Suppressor macrophage treated with lipopolysaccharide for 1 hour (primary cell): ENCODE data around the gene LNPEP.
A peak's percentile ranks its signal among the peaks of the same experiment; 100 is the strongest.
"Not testable (repeated sequence)": the region's sequence is repeated elsewhere in the genome, so short reads cannot be mapped to it uniquely, and the experiment has no call there.

Experiments used
- DNase-seq, 3 donors: peaks; one replicate each; pipeline ENCODE4 v3.0.0-alpha.2; 2020 to 2022

LNPEP gene

GRCh38 chr5:96930589-96930988 lies 5.3 kb upstream of the LNPEP start:
- no peak for DNase-seq

- DNase-seq: not testable (repeated sequence)
Observed at GRCh38 chr5:96931037-96931436, 4.8 kb upstream of the LNPEP start.

- peak; percentile 82 to 92 (median 88) for DNase-seq
Observed at GRCh38 chr5:96931605-96932004, 4.3 kb upstream of the LNPEP start.

GRCh38 chr5:96932026-96932425 lies 3.9 kb upstream of the LNPEP start:
- DNase-seq: no peak

GRCh38 chr5:96933764-96934707 lies 1.8 kb upstream of the LNPEP start:
- peak; percentile 28 to 45 (median 38) for DNase-seq

- DNase-seq: peak; percentile 93 to 96 (median 94)
Observed at GRCh38 chr5:96934708-96935558, 947 bp upstream of the LNPEP start.

GRCh38 chr5:96936431-96937320 lies 796 bp downstream of the LNPEP start:
- DNase-seq: peak in 2 of 3 donors; percentile 33 to 49

- no peak for DNase-seq
Observed at GRCh38 chr5:96940586-96940985, 4.7 kb downstream of the LNPEP start.

GRCh38 chr5:96941140-96941539 lies 5.3 kb downstream of the LNPEP start:
- no peak for DNase-seq

GRCh38 chr5:96942078-96942477 lies 6.2 kb downstream of the LNPEP start:
- DNase-seq: no peak

GRCh38 chr5:96942911-96943310 lies 7.0 kb downstream of the LNPEP start:
- no peak for DNase-seq

GRCh38 chr5:96943799-96944198 lies 7.9 kb downstream of the LNPEP start:
- DNase-seq: no peak

- no peak for DNase-seq
Observed at GRCh38 chr5:96945144-96945897, 9.4 kb downstream of the LNPEP start.

- no peak for DNase-seq
Observed at GRCh38 chr5:96946381-96946780, 10.5 kb downstream of the LNPEP start.

GRCh38 chr5:96952118-96952750 lies 16.4 kb downstream of the LNPEP start:
- no peak for DNase-seq

- DNase-seq: no peak
Observed at GRCh38 chr5:96952974-96953730, 17.3 kb downstream of the LNPEP start.

- no peak for DNase-seq
Observed at GRCh38 chr5:96957254-96958049, 21.6 kb downstream of the LNPEP start.

- no peak for DNase-seq
Observed at GRCh38 chr5:96958977-96959376, 23.1 kb downstream of the LNPEP start.

- DNase-seq: peak; percentile 58 to 82 (median 75)
Observed at GRCh38 chr5:96961053-96961452, 25.2 kb downstream of the LNPEP start.

- no peak for DNase-seq
Observed at GRCh38 chr5:96962540-96962991, 26.7 kb downstream of the LNPEP start.
